GM12864 (cell line): ENCODE results near the gene MTHFS.
"Not testable (repeated sequence)": the region's sequence is repeated elsewhere in the genome, so short reads cannot be mapped to it uniquely, and the experiment has no call there.

Experiments used
- DNase-seq: peaks from one replicate; pipeline ENCODE4 v3.0.0-alpha.2; 2011; ENCODE audit warnings: low read depth
- H3K4me3 ChIP-seq: 2 replicates; pipeline ENCODE4 v1.5.1; 2011; ENCODE audit warnings: mild to moderate bottlenecking, low read depth, low read length, control low read depth
- TF ChIP-seq, protein P1 (sequence below): IDR thresholded peaks from 2 replicates; pipeline ENCODE4 v1.5.1; 2011; ENCODE audit warnings: low read depth, mild to moderate bottlenecking, moderate library complexity, low read length, control low read depth, inconsistent platforms; ENCODE audit errors: missing control alignments

Gene MTHFS

DNA sequence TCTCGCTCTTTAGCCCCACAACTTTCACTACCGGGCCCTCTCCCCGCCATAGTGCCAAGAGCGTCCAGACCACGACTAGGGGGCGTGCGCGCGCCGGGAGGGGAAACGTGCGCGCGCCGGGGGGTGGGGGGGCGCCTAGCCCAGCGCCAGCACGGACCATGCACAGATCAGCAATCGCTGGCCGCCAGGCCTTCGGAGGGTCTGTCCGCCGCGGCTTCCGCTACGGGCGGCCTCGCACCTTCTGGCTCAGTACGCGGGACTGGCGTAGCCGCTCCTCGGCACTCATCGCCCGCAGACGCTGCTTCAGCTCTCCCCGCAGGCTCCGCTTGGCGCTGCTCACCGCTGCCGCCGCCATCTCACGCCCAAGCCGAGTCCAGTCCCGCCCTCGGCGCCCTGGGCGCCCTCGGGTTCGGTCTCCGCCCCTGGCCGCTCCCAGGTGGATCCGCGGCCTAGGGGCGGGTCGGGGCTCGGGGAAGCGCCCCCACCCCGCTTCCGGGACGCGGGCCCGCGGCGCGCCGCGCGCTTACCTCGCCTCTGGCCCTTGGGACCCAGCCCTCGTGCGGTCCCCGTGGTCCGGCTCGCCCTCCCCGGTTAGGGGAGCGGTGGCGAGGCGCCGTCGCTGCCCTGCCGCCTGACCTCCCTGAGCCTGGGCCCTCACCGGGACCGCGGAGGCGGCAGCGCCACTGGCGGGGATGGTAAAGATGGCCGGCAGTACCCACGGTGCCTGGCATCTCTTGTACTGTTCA lies at the start of gene MTHFS:
MTHFS (minus strand) TSS at position 381 of the 746 bp plus-strand sequence; CDS start at position 355, 26 bp downstream.
- H3K4me3 ChIP-seq = peak within 1 kb of the TSS; percentile 65
- TF ChIP-seq, protein P1, sequence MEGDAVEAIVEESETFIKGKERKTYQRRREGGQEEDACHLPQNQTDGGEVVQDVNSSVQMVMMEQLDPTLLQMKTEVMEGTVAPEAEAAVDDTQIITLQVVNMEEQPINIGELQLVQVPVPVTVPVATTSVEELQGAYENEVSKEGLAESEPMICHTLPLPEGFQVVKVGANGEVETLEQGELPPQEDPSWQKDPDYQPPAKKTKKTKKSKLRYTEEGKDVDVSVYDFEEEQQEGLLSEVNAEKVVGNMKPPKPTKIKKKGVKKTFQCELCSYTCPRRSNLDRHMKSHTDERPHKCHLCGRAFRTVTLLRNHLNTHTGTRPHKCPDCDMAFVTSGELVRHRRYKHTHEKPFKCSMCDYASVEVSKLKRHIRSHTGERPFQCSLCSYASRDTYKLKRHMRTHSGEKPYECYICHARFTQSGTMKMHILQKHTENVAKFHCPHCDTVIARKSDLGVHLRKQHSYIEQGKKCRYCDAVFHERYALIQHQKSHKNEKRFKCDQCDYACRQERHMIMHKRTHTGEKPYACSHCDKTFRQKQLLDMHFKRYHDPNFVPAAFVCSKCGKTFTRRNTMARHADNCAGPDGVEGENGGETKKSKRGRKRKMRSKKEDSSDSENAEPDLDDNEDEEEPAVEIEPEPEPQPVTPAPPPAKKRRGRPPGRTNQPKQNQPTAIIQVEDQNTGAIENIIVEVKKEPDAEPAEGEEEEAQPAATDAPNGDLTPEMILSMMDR = peak; percentile 33

DNA sequence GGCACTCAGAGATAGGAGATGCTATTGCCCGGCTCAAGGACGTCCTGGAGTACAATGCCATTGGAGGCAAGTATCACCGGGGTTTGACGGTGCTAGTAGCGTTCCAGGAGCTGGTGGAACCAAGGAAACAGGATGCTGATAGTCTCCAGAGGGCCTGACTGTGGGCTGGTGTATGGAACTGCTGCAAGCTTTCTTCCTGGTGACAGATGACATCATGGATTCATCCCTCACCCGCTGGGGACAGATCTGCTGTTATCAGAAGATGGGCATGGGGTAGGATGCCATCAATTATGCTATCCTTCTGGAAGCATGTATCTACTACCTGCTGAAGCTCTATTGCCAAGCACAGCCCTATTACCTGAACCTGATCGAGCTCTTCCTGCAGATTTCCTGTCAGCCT lies 47.8 kb upstream of the MTHFS start:
- TF ChIP-seq, protein P1 = no peak
- no peak overlapping the region for H3K4me3 ChIP-seq
- no peak for DNase-seq

More for the DNA sequence above, at the start of gene MTHFS:
- DNase-seq = no peak

DNA sequence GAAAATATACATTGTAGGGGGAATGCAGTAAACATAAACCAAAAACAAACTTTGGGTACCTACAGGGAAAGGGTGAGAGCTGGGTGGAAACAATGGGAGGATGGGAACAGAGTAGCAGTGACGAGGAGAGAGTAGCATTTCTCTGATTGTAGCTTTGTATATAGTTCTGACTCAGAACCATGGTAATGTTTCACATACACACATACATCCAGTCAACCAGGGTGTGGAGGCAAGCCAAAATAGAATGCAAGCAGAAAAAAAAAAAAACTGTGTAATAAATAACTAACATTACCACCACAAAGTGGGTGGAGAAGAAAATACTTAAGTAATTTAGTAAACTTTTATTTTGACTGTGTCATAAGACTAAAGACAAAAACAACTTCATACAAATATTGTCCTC lies 47.0 kb upstream of the MTHFS start:
- TF ChIP-seq, protein P1 = no peak
- no peak for DNase-seq
- H3K4me3 ChIP-seq = no peak overlapping the region

DNA sequence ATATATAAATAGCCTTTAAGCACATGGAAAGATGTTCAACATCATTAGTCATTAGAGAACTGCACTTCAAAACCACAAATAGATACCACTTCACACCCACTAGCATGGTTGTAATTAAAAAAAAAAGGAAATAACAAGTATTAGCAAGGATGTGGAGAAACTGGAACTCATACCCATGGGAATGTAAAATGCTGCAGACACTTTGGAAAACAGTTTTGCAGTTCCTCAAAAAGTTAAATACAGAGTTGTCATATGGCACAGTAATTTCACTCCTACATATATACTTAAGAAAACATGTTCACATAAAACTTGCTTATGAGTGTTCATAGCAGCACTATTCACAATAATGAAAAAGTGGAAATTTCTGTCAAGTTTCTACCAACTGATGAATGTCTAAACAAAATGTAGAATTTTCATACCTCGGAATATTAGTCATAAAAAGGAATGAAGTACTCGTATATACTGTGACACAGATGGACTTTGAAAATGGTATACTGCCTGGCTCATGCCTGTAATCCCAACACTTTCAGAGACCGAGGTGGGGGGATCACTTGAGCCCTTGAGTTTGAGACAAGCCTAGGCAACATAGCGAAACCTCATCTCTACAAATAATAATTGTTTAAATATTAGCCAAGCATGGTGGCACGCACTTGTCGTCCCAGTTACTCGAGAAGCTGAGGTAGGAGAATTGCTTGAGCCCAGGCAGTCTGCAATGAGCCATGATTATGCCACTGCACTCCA lies 46.1 kb upstream of the MTHFS start:
- TF ChIP-seq, protein P1 = no peak
- no peak for DNase-seq
- H3K4me3 ChIP-seq = no peak overlapping the region

DNA sequence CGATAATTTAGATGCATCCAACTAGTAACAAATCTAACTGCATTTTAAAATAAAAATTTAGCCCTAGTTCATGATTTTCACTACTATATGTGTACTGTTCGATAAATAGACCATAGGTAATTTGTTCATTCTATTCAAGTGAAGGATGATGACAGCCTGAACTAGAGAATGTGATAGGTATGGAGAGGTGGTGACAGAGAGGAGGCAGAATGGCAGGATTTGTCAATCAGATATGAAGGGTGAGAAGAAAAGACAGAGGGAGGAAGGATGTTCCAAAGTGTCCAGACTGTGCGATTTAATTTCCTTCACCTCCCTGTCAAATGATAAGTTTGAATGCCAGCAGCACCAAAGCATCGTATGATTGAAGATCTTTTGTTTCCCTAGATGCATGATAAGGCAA lies 42.6 kb upstream of the MTHFS start:
- DNase-seq = no peak
- TF ChIP-seq, protein P1 = no peak
- H3K4me3 ChIP-seq = no peak overlapping the region

DNA sequence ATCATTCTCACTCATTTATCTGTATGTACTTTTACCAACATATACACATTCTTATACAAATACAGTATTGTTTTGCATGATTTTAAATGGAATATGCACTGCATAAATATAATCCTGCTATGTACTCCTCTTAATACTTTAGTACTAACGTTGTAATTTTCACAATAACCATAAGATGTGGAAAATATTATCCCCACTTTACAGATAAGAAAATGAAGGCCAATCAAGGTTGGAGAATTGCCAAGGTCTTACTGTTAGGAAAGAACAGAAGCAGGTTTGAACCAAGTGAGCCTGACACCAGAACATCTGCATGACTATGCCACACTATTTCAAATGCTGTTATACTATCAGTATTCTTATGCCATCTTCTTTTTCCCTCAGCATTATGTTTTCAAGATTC lies 41.3 kb upstream of the MTHFS start:
- TF ChIP-seq, protein P1 = no peak
- no peak for DNase-seq
- H3K4me3 ChIP-seq = no peak overlapping the region

DNA sequence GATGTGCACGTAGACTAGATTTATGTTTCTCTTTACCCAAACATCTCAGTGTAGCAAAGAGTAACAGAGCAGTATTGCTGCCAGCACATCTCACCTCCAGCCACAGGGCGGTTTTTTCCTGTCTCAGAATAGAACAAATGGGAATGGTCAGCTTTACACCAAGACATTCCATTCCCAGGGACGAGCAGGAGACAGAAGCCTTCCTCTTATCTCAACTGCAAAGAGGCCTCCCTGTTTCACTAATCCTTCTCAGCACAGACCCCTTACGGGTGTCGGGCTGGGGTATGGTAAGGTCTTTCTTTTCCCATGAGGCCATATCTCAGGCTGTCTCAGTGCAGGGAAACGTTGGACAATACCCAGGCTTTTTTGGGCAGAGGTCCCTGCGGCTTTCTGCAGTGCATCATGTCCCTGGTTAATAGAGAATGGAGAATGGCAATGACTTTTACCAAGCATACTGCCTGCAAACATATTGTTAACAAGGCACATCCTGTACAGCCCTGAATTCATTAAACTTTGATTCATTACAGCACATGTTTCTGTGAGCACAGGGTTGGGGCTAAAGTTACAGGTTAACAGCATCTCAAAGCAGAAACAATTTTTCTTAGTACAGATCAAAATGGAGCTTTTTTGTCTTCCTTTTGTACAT lies 38.9 kb upstream of the MTHFS start:
- not testable (repeated sequence) for DNase-seq, H3K4me3 ChIP-seq
